B cell (primary cell): ENCODE measurements around the gene SHQ1.

ENCODE experiments used
- EZH2 ChIP-seq: IDR thresholded peaks from 2 replicates; pipeline ENCODE4 v1.6.1; 2012; ENCODE audit warnings: borderline replicate concordance, low read depth, mild to moderate bottlenecking, moderate library complexity, low read length; ENCODE audit not compliant: insufficient read depth, poor library complexity, severe bottlenecking
- TF ChIP-seq, protein P1 (sequence below): fragments of 200-600 bp; IDR thresholded peaks from one replicate; pipeline ENCODE4 v1.8.0; 2022; ENCODE audit warnings: antibody characterized with exemption, mild to moderate bottlenecking

- TF ChIP-seq, protein P1, sequence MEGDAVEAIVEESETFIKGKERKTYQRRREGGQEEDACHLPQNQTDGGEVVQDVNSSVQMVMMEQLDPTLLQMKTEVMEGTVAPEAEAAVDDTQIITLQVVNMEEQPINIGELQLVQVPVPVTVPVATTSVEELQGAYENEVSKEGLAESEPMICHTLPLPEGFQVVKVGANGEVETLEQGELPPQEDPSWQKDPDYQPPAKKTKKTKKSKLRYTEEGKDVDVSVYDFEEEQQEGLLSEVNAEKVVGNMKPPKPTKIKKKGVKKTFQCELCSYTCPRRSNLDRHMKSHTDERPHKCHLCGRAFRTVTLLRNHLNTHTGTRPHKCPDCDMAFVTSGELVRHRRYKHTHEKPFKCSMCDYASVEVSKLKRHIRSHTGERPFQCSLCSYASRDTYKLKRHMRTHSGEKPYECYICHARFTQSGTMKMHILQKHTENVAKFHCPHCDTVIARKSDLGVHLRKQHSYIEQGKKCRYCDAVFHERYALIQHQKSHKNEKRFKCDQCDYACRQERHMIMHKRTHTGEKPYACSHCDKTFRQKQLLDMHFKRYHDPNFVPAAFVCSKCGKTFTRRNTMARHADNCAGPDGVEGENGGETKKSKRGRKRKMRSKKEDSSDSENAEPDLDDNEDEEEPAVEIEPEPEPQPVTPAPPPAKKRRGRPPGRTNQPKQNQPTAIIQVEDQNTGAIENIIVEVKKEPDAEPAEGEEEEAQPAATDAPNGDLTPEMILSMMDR, result no peak
- TF ChIP-seq EZH2, result no peak
Measured at GRCh38 chr3:72750405-72750965, 97.8 kb downstream of the SHQ1 start.
